GM18951 (cell line): ENCODE measurements around the gene KRTCAP2.

Experiments used
- POLR2A ChIP-seq: IDR thresholded peaks from 4 replicates; pipeline ENCODE4 v1.6.1; 2011; ENCODE audit warnings: mild to moderate bottlenecking; ENCODE audit not compliant: insufficient read length, insufficient read depth; ENCODE audit errors: extremely low read depth
- in situ Hi-C: fragments of 300-500 bp; cut with MboI; formaldehyde crosslinking; loops from one replicate; pipeline ENCODE4 v1.12.0; 2022; ENCODE audit warnings: low sequenced_read_pairs, mixed read lengths, inconsistent platforms; ENCODE audit not compliant: unreplicated experiment

The KRTCAP2 gene

DNA sequence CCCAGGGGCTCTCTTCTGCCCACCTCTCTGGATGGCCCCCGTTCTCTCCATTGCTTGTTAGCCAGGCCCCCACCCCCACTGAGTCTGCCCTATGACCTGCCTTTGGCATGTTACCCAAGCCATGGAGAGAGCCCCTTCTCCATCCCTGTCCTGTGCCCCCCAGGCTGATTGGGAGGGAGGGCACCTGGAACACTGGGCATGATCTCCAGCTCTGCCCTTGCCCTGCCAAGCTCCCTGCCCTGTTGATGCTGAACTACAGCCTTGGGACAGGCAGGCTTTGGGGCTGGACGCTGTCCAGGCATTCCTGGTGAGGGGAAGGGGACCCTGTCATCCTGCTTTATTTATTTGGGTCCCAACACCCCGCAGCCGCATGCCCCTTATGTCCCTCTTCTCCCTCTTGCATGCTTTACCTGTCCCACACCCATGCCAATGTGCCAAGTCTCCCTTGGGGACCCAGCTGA, 11.3 kb upstream of the KRTCAP2 start:
- no peak for TF ChIP-seq POLR2A
- in situ Hi-C loops = no loop called here

DNA sequence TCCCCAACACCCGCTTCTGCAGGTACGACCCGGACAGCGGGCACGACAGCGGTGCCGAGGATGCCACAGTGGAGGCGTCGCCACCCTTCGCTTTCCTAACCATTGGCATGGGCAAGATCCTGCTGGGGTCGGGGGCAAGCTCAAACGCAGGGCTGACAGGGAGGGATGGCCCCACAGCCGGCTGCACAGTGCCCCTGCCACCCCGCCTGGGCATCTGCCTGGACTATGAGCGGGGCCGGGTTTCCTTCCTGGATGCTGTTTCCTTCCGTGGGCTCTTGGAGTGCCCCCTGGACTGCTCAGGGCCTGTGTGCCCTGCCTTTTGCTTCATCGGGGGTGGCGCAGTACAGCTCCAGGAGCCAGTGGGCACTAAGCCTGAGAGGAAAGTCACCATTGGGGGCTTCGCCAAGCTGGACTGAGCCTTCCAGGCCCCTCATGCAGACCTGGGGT, 10.7 kb upstream of the KRTCAP2 start:
- no peak for TF ChIP-seq POLR2A
- in situ Hi-C loops = no loop called here

DNA sequence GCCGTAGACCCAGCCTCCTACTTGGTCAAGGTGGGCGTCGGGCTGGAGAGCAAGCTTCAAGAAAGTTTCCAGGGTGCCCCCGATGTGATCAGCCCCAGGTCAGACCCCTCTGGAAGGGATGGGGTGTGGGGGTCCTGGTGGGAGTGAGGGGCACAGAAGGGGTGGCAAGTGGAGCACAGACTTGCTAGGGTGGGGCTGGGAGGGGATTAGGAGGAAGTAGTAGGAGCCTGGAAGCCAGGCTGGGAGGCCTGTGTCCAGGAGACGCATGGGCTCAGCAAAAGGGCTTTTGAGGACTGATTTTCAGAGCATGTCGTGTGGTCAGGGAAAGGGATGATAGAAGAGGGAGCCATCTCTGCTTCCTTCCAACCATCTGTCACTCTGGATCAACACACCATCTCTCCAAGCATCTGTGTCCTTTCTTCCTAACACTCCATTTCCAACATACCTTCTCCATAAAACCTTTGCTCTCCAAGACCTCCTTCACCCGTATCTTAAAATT, 9.0 kb upstream of the KRTCAP2 start:
- no peak for TF ChIP-seq POLR2A
- in situ Hi-C loops = no loop called here

DNA sequence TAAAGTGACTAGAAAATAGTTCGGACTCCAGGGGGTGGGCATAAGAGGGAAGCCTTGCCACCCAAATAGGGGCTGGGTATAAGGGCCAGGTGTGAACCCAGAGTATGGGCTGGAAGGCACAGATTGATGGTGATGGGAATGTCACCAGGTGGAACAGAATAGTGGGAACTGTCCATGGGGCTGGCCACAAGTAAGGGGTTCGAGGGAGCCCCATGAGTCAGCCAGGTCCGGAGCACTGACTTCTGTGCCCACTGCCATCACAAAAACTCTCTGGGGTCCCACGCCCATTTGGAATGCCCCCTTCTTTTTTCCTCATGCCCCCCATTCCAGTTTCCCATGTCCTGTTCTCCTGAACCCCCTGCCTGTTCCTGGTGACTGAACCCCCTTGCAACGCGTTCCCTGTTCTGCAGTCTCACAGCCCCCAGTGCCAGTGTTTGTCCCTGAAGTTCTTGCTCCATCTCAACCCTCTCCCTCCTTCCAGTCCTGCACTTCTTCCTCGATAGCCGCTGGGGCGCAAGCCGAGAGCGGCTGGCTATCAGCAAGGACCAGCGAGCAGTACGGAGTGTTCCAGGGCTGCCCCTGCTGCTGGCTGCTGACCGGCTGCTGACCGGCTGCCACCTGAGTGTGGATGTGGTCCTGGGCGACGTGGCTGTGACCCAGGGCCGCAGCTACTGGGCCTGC, 8.4 kb upstream of the KRTCAP2 start:
- in situ Hi-C loops = no loop called here
- TF ChIP-seq POLR2A = no peak

DNA sequence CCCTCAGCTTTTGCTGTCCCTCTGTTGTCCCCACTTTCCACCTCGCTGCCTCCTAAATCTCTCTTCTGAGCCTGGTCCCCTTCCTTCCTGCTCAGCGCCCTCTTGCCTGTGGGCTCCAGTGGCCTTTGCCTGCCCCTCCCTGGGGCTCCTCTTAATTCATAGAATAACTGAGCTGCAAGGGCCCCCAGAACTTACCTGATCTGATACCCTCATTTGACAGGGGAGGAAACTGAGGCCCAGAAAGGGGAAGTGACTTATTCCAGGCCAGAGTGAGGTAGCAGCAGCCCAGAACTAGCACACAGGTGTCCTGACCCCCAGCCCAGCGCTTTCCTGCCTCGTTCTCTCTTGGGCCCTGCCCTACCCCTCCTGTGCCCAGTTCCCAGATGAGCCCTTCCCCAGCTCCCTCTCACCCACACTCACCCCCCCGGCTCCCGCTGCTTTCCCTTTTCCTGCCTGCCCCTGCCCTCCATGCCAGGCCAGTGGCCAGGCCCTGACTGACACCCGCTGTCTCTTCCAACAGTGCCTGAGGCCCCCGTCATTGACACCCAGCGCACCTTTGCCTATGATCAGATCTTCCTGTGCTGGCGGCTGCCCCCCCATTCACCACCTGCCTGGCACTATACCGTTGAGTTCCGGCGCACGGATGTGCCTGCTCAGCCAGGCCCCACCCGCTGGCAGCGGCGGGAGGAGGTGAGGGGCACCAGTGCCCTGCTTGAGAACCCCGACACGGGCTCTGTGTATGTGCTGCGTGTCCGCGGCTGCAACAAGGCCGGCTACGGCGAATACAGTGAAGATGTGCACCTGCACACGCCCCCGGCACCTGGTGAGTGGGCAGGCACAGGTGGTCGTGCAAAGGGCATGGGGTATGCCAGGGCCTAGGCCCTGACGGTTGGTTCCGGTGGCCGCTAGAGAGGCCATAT, 6.3 kb upstream of the KRTCAP2 start:
- in situ Hi-C loops = no loop called here
- no peak for TF ChIP-seq POLR2A

DNA sequence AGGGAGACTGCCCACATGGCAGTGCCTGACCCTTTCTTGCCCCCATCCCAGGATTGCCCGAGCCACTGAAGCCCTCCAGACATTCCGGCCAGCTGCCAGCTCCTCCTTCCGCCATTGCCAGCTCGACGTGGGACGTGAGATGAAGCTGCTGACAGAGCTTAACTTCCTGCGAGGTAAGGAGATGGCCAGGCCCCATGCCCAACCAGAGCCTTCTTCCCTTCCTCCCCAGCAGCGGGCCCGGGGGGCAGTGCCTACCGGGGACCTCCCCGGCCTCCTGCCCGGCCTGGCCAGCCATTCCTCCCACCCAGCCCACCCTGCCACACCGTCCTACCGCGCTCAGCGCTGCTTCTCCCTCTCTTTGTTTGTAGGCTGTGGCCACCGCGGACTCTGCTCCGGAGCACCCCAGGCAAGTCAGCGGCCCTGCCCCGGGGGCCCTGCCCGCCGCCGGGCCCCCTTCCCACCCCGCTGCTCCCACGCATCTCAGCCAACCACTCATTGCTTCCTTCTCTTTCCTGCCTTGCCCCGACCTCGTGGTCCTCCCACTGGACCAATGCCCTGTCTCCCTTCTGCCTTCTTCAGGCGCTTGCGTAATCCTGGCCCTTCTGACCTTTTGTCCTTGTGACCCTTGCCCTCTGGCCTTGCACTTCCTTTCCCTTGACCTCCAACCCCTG, 5.5 kb upstream of the KRTCAP2 start:
- in situ Hi-C loops = no loop called here
- no peak for TF ChIP-seq POLR2A

DNA sequence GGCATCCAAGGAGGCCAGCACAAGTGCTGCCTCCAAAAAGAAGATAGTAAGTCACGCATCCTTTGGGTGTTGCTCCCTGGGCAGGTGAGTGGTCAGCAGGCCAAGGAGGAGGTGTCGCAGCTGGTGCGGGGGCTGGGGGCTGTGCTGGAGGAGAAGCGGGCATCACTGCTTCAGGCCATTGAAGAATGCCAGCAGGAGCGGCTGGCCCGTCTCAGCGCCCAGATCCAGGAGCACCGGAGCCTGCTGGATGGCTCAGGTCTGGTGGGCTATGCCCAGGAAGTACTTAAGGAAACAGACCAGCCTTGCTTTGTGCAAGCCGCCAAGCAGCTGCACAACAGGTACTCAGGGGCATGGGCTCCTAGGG, 4.8 kb upstream of the KRTCAP2 start:
- no peak for TF ChIP-seq POLR2A
- in situ Hi-C loops = no loop called here

DNA sequence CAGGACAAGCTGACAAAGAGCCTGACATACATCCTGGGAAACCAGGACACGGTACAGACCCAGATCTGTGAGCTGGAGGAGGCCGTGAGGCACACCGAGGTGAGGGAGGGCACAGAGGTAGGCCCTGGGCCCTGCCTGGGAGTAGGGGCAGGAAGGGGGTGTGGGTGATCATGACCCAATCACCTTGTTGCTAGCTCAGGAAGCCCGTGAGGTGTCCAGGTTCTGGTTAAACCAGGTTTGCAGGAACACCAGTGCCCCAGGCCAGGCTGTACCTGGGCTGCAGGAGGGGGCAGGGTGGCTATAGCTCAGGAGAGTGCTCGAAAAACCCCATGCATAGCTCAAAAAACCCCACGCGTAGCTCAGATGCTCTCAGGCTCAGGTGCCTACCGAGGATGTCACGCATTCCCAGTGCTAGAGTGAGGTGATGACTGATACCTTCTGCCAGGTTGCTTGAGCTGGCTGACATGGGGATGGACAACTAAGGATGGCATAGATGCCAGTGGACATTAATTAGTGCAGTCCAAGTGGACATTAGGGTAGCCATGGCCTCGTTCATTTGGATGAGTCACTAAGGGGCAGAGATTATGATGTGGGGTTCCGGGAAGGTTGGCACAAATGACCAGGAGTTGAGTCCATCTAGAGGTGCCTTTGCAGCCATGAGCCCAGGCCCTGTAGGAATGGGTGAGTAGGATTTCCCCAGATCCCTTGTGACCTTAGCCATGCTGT, 4.3 kb upstream of the KRTCAP2 start:
- in situ Hi-C loops = no loop called here
- no peak for TF ChIP-seq POLR2A

DNA sequence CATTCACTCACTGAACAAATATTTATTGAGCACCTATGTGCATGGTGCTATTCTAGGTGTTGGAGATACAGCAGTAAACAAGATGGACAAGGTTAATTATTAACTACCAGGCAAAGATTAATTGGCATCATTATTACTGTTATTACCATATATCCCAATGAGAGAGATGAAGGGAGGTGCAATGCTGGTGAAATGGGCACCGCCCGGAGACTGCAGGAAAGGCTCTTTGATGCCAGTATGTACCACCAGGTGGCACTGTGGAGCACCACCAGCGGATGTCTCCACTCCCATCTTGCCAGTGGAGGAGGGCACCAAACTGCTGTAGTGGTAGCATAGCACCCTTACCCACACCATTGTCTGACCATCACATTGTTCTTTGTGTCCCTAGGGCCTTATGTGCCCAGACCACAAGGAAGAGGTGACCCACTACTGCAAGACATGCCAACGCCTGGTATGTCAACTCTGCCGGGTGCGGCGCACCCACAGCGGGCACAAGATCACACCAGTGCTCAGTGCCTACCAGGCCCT, 3.5 kb upstream of the KRTCAP2 start:
- in situ Hi-C loops = no loop called here
- no peak for TF ChIP-seq POLR2A

DNA sequence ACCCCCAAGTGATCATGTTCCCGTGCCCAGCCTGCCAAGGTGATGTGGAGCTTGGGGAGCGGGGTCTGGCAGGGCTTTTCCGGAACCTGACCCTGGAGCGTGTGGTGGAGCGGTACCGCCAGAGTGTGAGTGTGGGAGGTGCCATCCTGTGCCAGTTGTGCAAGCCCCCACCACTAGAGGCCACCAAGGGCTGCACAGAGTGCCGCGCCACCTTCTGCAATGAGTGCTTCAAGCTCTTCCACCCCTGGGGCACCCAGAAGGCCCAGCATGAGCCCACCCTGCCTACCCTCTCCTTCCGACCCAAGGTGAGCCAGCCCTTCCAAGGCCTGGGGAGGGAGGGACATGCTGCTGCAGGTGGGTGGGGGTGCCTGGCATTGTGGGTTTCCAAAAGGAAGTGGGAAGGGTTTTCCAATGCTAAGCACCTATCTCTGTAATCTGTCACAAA, 2.8 kb upstream of the KRTCAP2 start:
- in situ Hi-C loops = no loop called here
- no peak for TF ChIP-seq POLR2A

DNA sequence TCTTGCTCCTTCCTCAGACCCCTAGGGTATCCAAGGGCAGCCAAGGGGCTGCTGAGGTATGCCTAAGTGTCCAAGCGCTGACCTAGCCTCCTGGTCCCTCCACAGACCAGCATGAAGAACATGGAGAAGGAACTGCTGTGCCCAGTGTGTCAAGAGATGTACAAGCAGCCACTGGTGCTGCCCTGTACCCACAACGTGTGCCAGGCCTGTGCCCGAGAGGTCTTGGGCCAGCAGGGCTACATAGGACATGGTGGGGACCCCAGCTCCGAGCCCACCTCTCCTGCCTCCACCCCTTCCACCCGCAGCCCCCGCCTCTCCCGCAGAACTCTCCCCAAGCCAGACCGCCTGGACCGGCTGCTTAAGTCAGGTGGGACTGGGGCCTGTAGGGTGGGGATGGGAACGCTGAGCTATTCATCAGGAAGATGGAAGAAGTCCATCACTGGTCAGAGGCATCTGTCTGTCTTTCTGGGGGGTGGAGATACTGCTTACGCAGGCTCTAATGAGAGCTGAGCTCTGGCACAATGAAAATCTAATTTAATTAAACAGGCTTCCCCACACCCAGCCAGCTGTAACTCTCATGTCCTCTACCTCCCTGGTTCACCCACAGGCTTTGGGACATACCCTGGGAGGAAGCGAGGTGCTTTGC, 2.3 kb upstream of the KRTCAP2 start:
- TF ChIP-seq POLR2A = no peak
- in situ Hi-C loops = no loop called here

DNA sequence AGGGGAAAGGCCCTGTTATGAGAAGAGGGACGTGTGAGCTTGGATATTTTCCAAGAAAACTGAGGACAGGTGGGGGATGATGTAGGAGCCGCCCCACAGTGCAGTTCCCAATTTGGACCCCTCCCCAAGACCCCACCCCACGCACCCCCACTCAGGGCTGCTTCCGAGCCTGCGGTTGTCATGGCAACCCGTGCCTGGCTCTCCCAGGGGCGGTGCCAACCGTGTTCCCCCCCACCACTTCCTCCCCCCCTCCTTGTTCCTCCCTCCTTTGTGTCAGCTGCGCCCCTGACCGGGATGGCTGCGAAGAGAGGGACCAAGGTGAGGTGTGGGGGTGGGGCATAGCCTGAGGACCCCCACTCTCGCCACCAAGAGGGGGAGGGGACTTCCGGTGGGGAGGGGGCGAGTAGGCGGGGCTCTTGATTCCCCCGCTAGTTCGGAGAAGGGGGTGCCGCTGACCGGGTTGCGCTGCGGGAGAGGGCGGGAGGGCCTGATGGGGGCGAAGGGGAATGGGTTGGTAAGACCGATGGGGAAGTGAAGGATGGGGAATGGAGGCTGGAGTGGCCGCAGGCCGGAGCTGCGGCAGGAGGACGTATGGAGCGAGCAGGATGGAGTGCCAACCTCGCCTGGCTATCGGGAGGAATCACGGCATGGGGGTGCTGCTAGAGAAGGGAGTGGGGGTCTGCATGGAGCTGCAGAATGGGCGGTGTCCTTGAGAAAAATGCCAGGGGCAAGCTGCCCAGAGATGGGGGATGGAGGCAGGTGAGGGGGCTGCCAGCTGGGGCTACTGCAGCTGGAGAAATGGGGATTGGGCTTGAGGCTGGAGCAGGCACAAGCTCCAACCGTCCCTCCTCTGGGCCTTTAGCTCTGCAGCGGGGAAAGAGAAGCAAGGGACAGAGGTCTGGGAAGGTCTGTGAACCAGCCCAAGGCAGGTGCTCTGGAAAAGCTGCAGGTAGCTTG, 1.5 kb upstream of the KRTCAP2 start:
- in situ Hi-C loops = loop anchor here (5.0 kb wide), 1 partner anchor 87 kb away; no protein-coding TSS in a partner anchor
- no peak for TF ChIP-seq POLR2A
